ENCODE results near the gene IQCH. TPM values are rescaled to one million over a fixed set of nuclear protein-coding genes. Genes with fewer than 3 reads are reported as not detected.
A peak's percentile ranks its signal among the peaks of the same experiment; 100 is the strongest.

Gene IQCH
- total and polyA plus RNA-seq, 9 of the 15 experiments (the other 6 are each of a cell fraction or from before 2014, with no cell fraction given): 1.8 to 3.9 (median 2.7) TPM

DNA sequence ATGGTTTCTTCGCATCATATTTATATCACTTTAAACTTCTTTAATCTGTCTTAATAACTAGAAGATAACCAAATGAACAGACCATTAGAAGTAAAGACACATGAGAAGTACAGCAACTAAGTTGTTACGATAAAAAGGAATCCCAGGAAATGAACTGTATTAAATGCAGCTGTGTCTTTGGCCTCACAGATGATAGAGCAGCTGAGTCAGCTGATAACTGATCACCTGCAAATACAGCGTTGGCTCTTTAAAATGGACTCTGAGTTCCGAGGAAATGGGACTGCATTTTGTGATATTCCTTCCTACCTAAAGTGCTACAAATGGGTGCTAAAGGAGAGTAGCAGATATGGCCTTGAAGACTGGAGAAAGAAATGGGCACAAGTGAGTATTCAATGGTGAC, 145.3 kb downstream of the IQCH start (continued):
- no peak for TF ChIP-seq SOX6 (IDR thresholded peaks at IDR 0.05)
- peak; percentile 64 for TF ChIP-seq FOSL1 (tag; conservative IDR thresholded peaks at IDR 0.05)
- no peak for TF ChIP-seq FOXP1 (CRISPR knock-in tag; IDR thresholded peaks at IDR 0.05)
- TF ChIP-seq DNMT1 (IDR thresholded peaks at IDR 0.05): no peak
- TF ChIP-seq, protein P1, sequence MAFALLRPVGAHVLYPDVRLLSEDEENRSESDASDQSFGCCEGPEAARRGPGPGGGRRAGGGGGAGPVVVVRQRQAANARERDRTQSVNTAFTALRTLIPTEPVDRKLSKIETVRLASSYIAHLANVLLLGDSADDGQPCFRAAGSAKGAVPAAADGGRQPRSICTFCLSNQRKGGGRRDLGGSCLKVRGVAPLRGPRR (CRISPR knock-in tag; IDR thresholded peaks at IDR 0.05): no peak
- peak; percentile 29; the same call in 1 of the 2 replicates for TF ChIP-seq ATF3 (IDR thresholded peaks at IDR 0.05)
- no peak for TF ChIP-seq ATF3 (CRISPR knock-in tag; conservative IDR thresholded peaks at IDR 0.05)
- TF ChIP-seq, protein P2, sequence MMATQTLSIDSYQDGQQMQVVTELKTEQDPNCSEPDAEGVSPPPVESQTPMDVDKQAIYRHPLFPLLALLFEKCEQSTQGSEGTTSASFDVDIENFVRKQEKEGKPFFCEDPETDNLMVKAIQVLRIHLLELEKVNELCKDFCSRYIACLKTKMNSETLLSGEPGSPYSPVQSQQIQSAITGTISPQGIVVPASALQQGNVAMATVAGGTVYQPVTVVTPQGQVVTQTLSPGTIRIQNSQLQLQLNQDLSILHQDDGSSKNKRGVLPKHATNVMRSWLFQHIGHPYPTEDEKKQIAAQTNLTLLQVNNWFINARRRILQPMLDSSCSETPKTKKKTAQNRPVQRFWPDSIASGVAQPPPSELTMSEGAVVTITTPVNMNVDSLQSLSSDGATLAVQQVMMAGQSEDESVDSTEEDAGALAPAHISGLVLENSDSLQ (IDR thresholded peaks at IDR 0.05): no peak
- TF ChIP-seq MXD1 (CRISPR knock-in tag; IDR thresholded peaks at IDR 0.05; ENCODE audit: borderline replicate concordance, poor library complexity, severe bottlenecking): no peak
- no peak for TF ChIP-seq ESRRB (CRISPR knock-in tag; IDR thresholded peaks at IDR 0.05; ENCODE audit: borderline replicate concordance)
- no peak for TF ChIP-seq ATF2 (CRISPR knock-in tag; IDR thresholded peaks at IDR 0.05)
- no peak for TF ChIP-seq OTX1 (CRISPR knock-in tag; IDR thresholded peaks at IDR 0.05)
- TF ChIP-seq NCOA2 (IDR thresholded peaks at IDR 0.05; ENCODE audit: partially characterized antibody in 2 of 2): no peak
- TF ChIP-seq POLR2B (IDR thresholded peaks at IDR 0.05; ENCODE audit: low read depth, partially characterized antibody): no peak

All from K562 (cell line).